NOMO-1 treated with dmso at 0.1 percent for 144 hours (cell line): ENCODE measurements around the gene CD99.

Experiments
- DNase-seq: peaks from one replicate; lab custom pipeline; 2025; ENCODE audit not compliant: unreplicated experiment; lab: John Stamatoyannopoulos, UW

The CD99 gene

GRCh38 chrX:2697741-2698299, 6.7 kb downstream of the CD99 start:
- no peak for DNase-seq

GRCh38 chrX:2698604-2699003, 7.5 kb downstream of the CD99 start:
- no peak for DNase-seq

- no peak for DNase-seq
These were observed 8.9 kb downstream of the CD99 start for GRCh38 chrX:2699959-2700358.

- no peak for DNase-seq
These were observed 9.6 kb downstream of the CD99 start for GRCh38 chrX:2700405-2701320.

GRCh38 chrX:2701600-2701999, 10.5 kb downstream of the CD99 start:
- no peak for DNase-seq

- no peak for DNase-seq
These were observed 12.9 kb downstream of the CD99 start for GRCh38 chrX:2703991-2704369.

GRCh38 chrX:2705046-2705832, 14.1 kb downstream of the CD99 start:
- DNase-seq: no peak

GRCh38 chrX:2707334-2707760, 16.3 kb downstream of the CD99 start:
- DNase-seq: no peak

- DNase-seq: no peak
These were observed 16.9 kb downstream of the CD99 start for GRCh38 chrX:2708021-2708420.

- no peak for DNase-seq
These were observed 17.6 kb downstream of the CD99 start for GRCh38 chrX:2708592-2709188.

- no peak for DNase-seq
These were observed 18.5 kb downstream of the CD99 start for GRCh38 chrX:2709556-2709955.

- no peak for DNase-seq
These were observed 19.1 kb downstream of the CD99 start for GRCh38 chrX:2710041-2710840.

- DNase-seq: no peak
These were observed 20.3 kb downstream of the CD99 start for GRCh38 chrX:2711441-2711840.

GRCh38 chrX:2712428-2712827, 21.3 kb downstream of the CD99 start:
- DNase-seq: no peak

- no peak for DNase-seq
These were observed 22.1 kb downstream of the CD99 start for GRCh38 chrX:2712890-2713840.

- no peak for DNase-seq
These were observed 23.5 kb downstream of the CD99 start for GRCh38 chrX:2714551-2714950.

GRCh38 chrX:2715066-2715600, 24.0 kb downstream of the CD99 start:
- DNase-seq: no peak

- DNase-seq: no peak
These were observed 26.2 kb downstream of the CD99 start for GRCh38 chrX:2717312-2717711.

GRCh38 chrX:2718821-2719220, 27.7 kb downstream of the CD99 start:
- DNase-seq: no peak
